Cerebellar nuclear complex (tissue), 1 donor: ENCODE measurements around the gene PNPLA6.
"Not testable (repeated sequence)": the region's sequence is repeated elsewhere in the genome, so short reads cannot be mapped to it uniquely, and the experiment has no call there.

ENCODE experiments used
- DNase-seq, 2 experiments: peaks; one replicate each; lab custom pipeline; 2025; lab: John Stamatoyannopoulos, UW

The PNPLA6 gene

DNA sequence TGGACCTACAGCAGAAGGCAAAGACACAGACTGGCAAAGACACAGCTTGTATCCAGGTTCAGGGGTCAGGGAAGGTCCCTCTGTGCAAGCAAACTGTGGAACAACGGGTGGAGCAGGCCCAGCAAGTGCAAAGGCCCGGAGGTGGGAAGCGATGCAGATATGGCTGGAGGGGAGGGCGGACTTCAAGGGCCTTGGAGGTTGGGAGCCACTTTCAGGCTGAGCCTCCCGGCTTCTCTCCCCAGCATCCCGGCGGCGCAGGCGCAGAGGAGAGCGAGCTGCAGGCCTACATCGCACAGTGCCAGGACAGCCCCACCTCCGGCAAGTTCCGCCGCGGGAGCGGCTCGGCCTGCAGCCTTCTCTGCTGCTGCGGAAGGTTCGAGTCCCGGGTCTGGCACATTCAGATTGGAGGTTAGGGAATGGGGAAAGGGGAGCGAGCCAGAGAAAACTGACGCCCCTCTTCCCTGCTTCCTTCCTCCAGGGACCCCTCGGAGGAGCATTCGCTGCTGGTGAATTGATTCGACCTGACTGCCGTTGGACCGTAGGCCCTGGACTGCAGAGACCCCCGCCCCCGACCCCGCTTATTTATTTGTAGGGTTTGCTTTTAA, 2.1 kb upstream of the PNPLA6 start:
- DNase-seq: peak in 1 of 2 experiments; percentile 13

DNA sequence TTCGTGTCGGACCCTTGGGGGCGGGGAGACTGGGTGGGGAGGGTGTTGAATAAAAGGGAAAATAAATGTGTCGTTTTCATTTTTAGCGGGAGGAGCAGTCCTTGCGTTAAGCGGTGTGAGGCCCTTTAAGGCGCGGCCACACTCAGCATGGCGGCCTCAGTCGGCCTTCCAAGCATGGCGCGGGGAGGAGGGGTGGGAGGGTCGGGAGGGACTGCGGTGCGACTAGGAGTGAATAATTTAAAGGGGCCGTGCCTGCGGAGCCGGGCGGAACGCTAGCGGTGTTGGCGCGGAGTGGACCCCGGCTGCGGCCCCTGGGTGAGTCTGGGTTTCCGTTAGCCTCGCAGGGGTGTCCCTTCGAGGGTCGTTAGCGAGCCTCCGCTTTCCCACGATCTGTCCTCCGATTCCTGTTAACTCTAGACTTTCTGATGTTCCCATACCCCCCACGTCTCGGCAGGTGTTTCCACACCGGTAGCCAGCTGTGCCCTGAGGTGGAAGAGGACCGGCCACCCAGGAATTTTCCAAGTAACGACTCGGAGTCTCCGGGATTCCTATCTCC, 1.5 kb upstream of the PNPLA6 start:
- peak; percentile 37 to 80 for DNase-seq

DNA sequence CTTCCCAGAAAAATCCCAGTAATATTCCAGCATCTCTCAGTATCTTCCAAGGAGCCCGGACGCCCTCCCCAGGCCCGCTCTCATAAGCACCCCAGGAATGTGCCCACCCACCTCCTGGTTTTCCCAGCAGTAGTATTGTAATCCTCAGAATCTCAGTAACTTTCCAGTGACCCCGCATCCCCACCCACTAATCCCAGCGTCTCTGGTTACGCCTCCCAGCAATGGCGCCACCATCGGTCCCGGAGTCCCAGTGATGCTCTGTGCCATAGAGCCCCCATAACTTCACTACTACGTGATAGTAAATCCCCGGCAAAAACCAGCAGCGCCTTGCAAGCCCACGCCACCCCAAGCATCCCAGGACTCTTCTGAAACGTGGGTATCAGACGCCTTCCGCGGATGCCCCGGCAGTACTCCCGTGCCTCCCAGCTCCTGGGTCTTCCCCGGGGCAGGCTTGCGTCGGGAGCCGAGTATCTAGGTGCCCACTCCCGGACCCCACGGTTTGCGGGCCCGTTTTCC, 928 bp upstream of the PNPLA6 start:
- peak in 1 of 2 experiments; percentile 2 for DNase-seq

DNA sequence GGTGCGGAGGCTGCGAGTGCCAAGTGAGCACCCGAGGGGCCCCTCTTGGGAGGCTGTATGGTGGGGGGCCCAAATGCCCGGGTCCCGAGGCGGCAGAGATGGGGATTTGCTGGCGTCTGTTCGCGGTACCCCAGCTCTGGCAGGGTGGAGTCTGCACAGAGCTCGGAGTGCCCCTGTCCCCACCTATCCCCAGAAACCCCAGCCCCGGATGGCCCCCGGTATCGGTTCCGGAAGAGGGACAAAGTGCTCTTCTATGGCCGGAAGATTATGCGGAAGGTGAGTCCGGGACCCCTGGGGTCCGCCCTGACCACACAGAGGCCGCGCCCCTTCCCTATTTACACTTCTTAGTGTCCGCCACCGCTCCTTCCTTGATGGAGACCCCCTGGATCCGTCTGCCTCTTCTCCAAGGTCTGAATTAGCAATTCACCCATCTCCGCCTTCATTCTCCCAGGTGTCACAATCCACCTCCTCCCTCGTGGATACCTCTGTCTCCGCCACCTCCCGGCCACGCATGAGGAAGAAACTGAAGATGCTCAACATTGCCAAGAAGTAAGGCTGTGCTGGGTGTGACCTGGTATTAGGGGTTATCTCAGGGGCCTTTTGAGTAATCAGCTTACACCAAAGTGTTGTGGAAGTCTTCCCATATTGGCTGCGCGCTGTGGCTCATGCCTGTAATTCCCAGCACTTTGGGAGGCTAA, 630 bp downstream of the PNPLA6 start:
- no peak for DNase-seq

DNA sequence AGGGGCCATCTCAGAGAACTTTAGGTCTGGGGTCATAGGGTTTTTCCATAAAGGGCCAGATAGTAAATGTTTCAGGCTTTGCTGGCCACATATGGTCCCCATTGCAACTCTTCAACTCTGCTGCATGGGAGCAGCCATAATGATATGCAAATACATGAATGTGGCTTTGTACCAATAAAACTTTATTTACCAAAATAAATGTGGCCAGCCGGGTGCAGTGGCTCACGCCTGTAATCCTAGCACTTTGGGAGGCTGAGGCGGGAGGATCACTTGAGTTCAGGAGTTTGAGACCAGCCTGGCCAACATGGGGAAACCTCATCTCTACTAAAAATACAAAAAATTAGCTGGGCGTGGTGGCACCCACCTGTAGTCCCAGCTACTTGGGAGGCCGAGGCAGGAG, 3.5 kb downstream of the PNPLA6 start:
- DNase-seq: not testable (repeated sequence)

DNA sequence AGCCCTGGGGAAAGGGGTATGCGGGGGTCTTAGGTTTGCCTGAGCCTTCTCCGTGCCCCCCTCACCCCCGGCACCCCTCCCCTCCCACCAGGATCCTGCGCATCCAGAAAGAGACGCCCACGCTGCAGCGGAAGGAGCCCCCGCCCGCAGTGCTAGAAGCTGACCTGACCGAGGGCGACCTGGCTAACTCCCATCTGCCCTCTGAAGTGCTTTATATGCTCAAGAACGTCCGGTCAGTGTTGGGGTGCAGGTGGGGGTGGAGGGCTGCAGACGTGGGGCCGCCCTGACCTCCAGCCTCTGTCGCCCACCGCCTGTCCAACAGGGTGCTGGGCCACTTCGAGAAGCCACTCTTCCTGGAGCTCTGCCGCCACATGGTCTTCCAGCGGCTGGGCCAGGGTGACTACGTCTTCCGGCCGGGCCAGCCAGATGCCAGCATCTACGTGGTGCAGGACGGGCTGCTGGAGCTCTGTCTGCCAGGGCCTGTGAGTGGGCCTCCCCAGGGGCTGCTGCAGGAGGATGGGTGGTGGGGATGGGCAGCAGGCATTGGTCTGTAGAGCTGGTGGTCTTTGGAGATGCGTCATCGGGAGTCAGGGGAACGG, 4.4 kb downstream of the PNPLA6 start:
- DNase-seq: no peak

DNA sequence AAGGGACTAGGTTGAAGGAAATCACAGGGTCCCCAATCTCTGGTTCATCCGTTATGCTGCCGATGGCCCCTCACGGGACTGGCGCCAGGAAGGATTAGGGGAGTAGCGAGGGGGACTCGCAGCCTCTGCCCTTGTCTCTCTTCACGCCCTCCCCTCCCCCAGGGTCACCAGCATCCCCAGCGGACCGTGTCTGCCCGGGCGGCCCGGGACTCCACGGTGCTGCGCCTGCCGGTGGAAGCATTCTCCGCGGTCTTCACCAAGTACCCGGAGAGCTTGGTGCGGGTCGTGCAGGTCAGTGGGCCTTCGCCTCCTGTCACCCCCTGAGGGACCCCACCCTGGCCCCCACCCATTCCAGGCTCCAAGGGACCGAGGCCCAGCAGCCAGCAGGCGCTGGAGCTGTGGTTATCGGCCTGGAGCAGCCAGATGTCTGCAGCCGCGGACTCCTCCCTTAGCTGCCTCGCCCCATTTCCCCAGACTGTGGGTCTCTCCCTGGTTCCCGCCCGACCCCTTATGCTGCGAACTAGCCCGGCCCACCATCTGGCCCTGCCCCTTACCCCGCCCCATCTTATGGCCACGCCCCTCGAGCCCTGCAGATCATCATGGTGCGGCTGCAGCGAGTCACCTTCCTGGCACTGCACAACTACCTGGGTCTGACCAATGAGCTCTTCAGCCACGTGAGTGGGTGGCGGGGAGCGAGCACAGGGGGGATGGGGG, 5.4 kb downstream of the PNPLA6 start:
- no peak for DNase-seq

DNA sequence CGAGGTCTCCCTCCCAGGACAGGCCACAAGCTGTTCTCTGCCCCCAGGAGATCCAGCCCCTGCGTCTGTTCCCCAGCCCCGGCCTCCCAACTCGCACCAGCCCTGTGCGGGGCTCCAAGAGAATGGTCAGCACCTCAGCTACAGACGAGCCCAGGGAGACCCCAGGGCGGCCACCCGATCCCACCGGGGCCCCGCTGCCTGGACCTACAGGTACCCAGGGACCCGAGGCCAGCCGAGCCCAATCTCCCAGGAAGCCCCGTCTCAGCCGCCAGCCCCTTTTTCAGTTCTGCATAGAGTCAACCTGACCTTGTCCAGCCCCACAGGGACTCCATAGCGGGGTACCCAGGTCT, 5.9 kb downstream of the PNPLA6 start:
- DNase-seq: no peak

DNA sequence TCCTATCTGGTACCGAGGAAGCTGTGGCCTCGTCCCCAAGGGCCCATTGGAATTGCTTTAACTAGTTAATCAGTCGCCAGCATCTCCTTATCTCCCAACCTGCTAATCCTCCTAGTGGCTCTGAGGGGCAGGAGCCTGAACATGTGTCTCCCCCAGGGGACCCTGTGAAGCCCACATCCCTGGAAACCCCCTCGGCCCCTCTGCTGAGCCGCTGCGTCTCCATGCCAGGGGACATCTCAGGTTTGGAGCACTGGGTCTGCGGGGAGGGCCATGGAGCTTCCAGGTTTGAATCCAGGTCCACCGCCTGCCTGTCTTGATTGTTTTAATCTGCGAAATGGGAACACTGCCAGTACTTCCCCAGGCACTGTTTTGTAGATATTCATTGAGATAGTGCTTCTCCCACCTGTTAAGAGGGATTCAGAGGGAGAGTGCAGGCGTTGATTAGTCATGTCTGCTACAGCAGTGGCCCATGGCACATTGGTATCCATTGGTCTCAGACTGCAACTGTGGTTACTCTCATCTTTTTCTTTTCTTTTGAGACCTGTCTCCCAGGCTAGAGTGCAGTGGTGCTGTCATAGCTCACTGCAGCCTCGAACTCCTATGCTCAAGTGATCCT, 6.4 kb downstream of the PNPLA6 start:
- DNase-seq: no peak

DNA sequence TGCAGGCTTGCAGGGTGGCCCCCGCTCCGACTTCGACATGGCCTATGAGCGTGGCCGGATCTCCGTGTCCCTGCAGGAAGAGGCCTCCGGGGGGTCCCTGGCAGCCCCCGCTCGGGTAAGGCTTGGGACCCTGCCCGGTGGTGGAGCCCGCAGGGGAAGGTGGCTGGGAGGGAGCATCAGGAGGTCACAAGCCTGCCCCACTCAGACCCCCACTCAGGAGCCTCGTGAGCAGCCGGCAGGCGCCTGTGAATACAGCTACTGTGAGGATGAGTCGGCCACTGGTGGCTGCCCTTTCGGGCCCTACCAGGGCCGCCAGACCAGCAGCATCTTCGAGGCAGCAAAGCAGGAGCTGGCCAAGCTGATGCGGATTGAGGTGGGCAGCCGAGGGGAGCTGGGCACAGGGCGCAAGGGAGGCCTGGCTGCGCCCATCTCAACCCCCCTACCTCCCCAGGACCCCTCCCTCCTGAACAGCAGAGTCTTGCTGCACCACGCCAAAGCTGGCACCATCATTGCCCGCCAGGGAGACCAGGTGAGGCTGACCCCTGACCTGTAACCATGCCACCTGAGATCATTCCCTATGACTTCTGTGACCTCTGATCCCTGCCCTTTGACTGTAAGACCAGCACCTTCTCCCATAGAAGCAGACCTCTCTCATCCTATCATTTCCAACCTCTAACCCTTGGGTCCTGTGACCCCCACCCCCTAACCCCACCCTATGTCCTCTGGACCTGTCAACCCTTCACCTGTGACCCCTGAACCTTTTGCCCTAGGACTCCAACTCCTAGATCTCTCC, 7.2 kb downstream of the PNPLA6 start:
- DNase-seq: no peak

DNA sequence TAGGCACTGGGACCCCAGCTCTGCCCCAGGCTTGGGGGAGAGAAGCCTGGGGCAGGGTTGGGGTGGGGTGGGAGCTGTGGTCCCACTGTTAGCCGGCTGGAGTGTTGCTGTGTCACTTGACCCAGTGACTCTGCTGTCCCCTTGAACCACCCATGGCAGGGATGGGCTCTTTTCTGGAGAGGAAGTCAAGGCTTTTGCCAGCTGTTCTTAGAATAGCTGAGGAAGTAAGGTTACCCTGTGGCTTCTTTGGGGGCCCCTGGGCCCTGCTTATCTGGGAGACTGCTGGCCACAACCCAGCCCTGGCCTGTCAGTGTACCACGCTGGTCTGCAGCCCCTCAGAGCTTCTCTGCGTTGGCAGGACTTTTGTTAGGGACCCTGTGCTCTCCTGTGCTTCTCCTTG, 9.1 kb downstream of the PNPLA6 start:
- no peak for DNase-seq

DNA sequence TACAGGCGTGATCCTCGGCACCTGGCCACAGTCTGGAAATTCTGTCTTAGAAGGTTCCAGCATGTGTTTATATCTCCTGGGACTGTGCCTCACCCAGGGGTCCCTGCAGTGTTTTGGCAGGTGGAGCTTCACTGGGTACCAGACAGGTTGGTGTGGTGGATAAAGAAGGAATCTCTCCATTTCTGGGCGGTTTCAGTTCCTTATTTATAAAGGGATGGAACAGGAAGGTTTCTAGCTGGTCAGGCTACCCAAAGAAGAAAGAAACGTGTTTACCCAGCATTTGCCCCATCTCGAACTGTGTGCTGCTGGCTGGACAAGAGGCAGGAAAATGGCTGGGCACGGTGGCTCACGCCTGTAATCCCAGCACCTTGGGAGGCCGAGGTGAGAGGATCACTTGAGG, 9.8 kb downstream of the PNPLA6 start:
- no peak for DNase-seq

DNA sequence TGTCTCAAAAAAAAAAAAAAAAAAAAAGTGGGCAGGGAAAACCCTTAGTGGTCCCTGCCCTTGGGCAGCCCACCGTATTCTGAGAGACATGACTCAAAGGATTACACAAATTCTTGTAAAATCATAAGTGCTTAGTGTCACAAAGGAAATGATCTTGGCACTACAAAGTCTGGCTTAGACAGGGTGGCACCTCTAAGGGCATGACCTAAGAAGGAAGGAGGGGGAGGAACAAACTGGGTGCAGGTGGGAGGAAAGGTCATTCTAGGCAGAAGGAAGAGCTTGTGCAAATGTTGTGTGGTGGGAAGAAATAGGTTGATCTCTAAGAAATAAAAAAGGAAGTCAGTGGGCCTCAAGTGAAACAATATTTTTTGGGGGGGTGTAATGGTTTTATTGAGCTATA, 10.4 kb downstream of the PNPLA6 start:
- DNase-seq: no peak

DNA sequence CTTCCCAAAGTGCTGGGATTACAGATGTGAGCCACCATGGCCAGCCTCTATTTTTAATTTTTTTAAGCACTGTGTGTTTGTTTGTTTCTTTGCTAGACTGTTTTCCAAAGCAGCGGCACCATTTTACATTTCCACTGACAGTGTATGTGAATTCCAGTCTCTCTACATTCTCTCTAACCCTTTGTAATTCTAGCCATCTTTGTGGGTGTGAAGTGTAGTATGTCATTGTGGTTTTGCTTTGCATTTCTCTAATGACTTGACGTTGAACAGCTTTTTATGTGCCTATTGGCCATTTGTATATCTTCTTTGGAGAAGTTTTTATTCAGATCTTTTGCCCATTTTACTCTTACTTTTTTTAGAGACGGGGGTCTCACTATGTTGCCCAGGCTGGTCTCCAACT, 11.6 kb downstream of the PNPLA6 start:
- DNase-seq: no peak

DNA sequence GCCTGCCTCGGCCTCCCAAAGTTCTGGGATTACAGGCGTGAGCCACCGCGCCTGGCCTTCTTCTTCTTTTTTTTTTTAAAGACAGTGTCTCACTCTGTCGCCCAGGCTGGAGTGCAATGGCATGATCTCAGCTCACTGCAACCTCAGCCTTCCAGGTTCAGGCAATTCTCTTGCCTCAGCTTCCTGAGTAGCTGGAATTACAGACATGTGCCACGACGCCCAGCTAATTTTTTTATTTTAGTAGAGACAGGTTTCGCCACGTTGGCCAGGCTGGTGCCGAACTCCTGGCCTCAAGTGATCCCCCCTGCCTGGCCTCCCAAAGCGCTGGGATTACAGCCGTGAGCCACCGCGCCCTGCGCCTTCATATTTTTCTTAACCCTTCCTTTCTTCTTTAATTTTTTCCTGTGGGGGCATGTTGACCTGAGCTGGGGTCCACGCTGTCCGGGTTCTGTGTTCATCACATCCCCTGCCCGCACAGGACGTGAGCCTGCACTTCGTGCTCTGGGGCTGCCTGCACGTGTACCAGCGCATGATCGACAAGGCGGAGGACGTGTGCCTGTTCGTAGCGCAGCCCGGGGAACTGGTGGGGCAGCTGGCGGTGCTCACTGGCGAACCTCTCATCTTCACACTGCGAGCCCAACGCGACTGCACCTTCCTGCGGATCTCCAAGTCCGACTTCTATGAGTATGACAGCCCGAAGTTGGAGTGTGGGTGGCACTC, 14.1 kb downstream of the PNPLA6 start:
- DNase-seq: no peak

DNA sequence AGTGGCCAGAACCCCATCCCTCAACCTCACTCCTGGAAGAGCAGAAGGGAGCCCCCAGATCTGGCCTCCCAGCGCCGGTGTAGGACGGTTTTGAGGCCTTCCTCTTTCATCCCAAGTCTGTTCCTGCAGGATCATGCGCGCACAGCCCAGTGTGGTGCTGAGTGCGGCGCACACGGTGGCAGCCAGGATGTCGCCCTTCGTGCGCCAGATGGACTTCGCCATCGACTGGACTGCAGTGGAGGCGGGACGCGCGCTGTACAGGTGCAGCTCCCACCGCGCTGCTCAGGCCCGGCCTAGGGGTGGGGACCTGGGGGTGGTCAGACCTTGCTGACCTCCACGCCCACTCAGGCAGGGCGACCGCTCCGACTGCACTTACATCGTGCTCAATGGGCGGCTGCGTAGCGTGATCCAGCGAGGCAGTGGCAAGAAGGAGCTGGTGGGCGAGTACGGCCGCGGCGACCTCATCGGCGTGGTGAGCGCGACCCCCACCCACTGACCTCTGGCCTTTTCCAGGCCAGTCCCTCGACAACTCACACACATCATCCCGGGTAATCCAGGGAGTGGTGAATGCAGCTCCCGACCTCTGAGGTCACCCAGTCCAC, 14.8 kb downstream of the PNPLA6 start:
- no peak for DNase-seq

DNA sequence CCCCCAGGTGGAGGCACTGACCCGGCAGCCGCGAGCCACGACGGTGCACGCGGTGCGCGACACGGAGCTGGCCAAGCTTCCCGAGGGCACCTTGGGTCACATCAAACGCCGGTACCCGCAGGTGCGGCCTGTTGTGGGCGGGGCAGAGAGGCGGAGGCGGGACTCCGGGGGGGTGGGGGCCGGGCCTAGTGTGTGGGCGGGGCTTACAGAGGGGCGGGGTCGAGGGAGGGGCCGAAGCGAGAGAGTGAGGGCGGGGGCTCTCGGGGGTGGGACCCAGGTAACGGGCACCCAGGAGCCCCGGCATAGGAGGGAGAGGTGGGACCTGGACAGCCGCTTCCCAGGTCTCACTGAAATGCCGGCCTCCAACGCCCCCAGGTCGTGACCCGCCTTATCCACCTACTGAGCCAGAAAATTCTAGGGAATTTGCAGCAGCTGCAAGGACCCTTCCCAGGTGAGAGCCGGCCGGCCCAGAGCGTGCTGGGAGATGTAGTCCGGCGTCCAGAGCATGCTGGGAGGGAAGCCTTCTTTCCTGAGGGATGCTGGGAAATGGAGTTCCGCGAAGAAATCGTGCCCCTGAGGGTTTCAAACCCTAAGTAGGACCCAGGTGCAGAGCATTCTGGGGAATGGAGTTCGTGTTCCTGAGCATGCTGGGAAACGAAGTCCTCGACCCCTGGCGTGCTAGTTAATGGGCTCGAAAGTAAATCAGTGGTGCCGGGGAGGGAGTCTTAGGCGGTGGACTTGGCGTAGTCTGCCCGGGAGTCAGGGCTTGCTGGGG, 15.7 kb downstream of the PNPLA6 start:
- DNase-seq: peak; percentile 49 to 85

DNA sequence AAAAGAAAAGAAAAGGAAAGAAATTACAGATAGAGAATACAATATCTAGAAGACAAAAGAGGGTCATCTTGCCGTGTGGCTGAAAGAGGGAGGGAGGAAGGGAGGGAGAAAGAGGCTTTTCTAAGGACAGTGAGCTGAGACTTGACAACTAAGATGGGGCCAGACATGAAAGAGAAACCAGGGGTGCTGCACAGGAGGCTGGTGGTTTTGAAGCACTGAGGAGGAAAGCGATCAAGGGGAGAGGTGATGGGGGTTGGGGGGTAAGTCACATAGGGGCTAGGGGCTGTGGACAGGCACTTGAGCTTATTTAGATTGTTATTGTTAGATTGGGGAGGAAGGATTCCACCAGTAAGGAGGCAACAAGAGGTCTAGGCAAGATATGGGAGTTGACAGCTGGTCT, 17.3 kb downstream of the PNPLA6 start:
- DNase-seq: no peak

DNA sequence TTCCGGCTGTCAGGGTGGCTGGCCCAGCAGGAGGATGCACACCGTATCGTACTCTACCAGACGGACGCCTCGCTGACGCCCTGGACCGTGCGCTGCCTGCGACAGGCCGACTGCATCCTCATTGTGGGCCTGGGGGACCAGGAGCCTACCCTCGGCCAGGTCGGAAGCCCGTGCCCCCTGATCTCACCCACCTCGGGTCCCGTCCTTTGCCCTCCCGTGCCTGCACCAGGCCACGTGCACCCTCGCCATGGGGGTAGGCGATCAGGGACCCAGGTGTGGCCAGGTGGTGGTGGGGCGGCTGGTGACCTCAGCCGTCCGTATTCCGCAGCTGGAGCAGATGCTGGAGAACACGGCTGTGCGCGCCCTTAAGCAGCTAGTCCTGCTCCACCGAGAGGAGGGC, 19.0 kb downstream of the PNPLA6 start:
- no peak for DNase-seq
